SU-DHL-6 (cell line): ENCODE results near the gene HMX1.

ENCODE experiments used
- EZH2phosphoT487 ChIP-seq: fragments of 200-600 bp; sonication (generic), shearing (Covaris generic); conservative IDR thresholded peaks from 2 replicates; pipeline ENCODE4 v1.6.1; 2018; ENCODE audit warnings: mild to moderate bottlenecking, antibody characterized with exemption, low read length, moderate library complexity, mixed read lengths
- TF ChIP-seq, protein P1 (sequence below): fragments of 200-600 bp; sonication (generic); IDR thresholded peaks from one replicate; pipeline ENCODE4 v1.5.1; 2017; ENCODE audit warnings: antibody characterized with exemption, mild to moderate bottlenecking, low read length, moderate library complexity; ENCODE audit not compliant: insufficient read depth, poor library complexity, severe bottlenecking

DNA sequence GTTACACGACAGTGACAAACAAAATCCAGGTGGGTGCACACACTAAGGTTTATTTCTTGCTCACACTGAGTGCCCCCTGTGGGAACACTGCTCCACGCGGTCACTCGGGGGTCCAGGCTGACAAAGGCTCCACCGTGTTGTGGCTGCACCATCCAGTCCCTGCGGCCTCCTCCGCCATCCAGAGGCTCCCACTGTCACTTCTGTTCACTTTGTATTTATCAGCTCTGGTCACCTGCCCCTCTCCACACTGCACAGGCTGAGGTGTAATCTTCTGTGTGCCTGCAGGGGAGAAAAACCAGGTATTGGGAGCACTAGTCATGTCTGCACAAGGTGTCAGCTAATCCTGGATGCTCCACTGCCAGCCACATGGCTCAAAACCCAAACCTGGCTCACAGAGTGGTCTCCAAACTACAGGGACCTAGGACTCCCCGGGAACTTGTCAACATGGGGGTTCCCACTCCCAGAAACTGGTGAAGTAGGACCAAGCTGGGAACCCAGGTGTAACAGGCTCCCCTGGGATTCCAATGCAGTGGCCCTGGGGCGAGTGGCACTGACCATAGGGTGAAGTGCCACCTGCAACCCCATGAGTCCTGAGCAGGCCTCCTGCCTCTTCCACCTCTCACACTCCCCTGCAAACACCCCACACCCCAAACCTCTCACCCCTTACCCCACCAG, 25.5 kb downstream of the HMX1 start:
- TF ChIP-seq, protein P1, sequence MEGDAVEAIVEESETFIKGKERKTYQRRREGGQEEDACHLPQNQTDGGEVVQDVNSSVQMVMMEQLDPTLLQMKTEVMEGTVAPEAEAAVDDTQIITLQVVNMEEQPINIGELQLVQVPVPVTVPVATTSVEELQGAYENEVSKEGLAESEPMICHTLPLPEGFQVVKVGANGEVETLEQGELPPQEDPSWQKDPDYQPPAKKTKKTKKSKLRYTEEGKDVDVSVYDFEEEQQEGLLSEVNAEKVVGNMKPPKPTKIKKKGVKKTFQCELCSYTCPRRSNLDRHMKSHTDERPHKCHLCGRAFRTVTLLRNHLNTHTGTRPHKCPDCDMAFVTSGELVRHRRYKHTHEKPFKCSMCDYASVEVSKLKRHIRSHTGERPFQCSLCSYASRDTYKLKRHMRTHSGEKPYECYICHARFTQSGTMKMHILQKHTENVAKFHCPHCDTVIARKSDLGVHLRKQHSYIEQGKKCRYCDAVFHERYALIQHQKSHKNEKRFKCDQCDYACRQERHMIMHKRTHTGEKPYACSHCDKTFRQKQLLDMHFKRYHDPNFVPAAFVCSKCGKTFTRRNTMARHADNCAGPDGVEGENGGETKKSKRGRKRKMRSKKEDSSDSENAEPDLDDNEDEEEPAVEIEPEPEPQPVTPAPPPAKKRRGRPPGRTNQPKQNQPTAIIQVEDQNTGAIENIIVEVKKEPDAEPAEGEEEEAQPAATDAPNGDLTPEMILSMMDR, result no peak
- no peak for TF ChIP-seq EZH2phosphoT487
